ENCODE data around the gene CHD2.

- TF ChIP-seq, protein P1, sequence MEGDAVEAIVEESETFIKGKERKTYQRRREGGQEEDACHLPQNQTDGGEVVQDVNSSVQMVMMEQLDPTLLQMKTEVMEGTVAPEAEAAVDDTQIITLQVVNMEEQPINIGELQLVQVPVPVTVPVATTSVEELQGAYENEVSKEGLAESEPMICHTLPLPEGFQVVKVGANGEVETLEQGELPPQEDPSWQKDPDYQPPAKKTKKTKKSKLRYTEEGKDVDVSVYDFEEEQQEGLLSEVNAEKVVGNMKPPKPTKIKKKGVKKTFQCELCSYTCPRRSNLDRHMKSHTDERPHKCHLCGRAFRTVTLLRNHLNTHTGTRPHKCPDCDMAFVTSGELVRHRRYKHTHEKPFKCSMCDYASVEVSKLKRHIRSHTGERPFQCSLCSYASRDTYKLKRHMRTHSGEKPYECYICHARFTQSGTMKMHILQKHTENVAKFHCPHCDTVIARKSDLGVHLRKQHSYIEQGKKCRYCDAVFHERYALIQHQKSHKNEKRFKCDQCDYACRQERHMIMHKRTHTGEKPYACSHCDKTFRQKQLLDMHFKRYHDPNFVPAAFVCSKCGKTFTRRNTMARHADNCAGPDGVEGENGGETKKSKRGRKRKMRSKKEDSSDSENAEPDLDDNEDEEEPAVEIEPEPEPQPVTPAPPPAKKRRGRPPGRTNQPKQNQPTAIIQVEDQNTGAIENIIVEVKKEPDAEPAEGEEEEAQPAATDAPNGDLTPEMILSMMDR (IDR thresholded peaks at IDR 0.05): no peak
- no peak for TF ChIP-seq POLR2A (IDR thresholded peaks at IDR 0.05)
Measured at GRCh38 chr15:92853222-92853621, 46.9 kb upstream of the CHD2 start.
